Measurements from ENCODE around the gene HPX. TPM values are rescaled to one million over a fixed set of nuclear protein-coding genes. Genes with fewer than 3 reads are reported as not detected.

HPX gene
- total and polyA plus RNA-seq, 2 of the 13 experiments (the other 11 are each of a cell fraction or from before 2014, with no cell fraction given), result 9.2 to 57.4 TPM

GRCh38 chr11:6410695-6411430, 29.9 kb downstream of the HPX start:
- in situ Hi-C loops (cut with HindIII; ENCODE audit: extremely low pct_ligation_motif_present, low pct_unique_long_range_greater_than_20kb) (no loop called here), intact Hi-C loops (cut with micrococcal nuclease; ENCODE audit: unreplicated experiment) (no loop called here)
- no TSS peak for BruUV-seq (replicated peaks)
- ChIA-PET CTCF (ENCODE audit: low intra/inter-chr PET ratio, low total read pairs) (no interaction called here), POLR2A (interaction anchor here (1.1 kb wide), 1 partner anchor 21 kb away, joined by 3 read pairs; the partner anchor contains the start of gene SMPD1)
- H3K79me2 ChIP-seq (ENCODE audit: insufficient read depth, low read length), result no peaks in the 10 kb centered on the region
- no peak overlapping the region for H3K4me3 ChIP-seq (replicated peaks in 1 of 3; ENCODE audit: insufficient read depth in 1 of 3, low read depth in 2 of 3, low read length in 3 of 3)
- ATAC-seq (no peak), FAIRE-seq (no peak), DNase-seq (ENCODE audit: low spot score) (no peak)
- H3K9ac ChIP-seq (ENCODE audit: insufficient read depth, low read depth, low read length), result no peak overlapping the region
- H3K27ac ChIP-seq (ENCODE audit: extremely low read length, insufficient read depth, low read length), result no peak overlapping the region
- H2AFZ ChIP-seq (ENCODE audit: low read length), result no peak overlapping the region
- H3K36me3 ChIP-seq (replicated peaks in 1 of 2; ENCODE audit: control insufficient read depth in 1 of 2, insufficient read depth in 2 of 2, low read length in 2 of 2), result no peaks in the 10 kb centered on the region
- no peak overlapping the region for H3K4me2 ChIP-seq (ENCODE audit: low read depth, low read length)
- H4K20me1 ChIP-seq (ENCODE audit: insufficient read depth, low read length), result no peaks in the 10 kb centered on the region
- peaks cover 10% of the 10 kb centered on the region for H3K4me1 ChIP-seq (ENCODE audit: insufficient read depth, low read length)
- H3K27me3 ChIP-seq (ENCODE audit: control insufficient read depth in 1 of 2, insufficient read depth in 2 of 2, low read length in 2 of 2), result peaks cover 0 to 5% of the 10 kb centered on the region in 2 experiments; a peak in 2 of 5 replicates
- 73% methylated on average over 6 of the region's 23 CpGs for WGBS (ENCODE audit: low lambda C conversion rate)
- TF ChIP-seq GABPA (IDR thresholded peaks at IDR 0.05; ENCODE audit: low read depth, low read length), result no peak
- no peak for TF ChIP-seq GABPA (CRISPR knock-in tag; IDR thresholded peaks at IDR 0.05; ENCODE audit: low read depth)
- no peak for TF ChIP-seq PLRG1 (conservative IDR thresholded peaks at IDR 0.05)
- TF ChIP-seq ZNF232 (CRISPR knock-in tag; IDR thresholded peaks at IDR 0.05; ENCODE audit: borderline replicate concordance), result no peak
- TF ChIP-seq TEAD3 (CRISPR knock-in tag; optimal IDR thresholded peaks at IDR 0.05; ENCODE audit: borderline replicate concordance), result no peak
- TF ChIP-seq RBAK (CRISPR knock-in tag; IDR thresholded peaks at IDR 0.05), result no peak
- TF ChIP-seq ZFP41 (CRISPR knock-in tag; IDR thresholded peaks at IDR 0.05; ENCODE audit: borderline replicate concordance), result no peak
- no peak for TF ChIP-seq EZH2 (conservative IDR thresholded peaks at IDR 0.05; ENCODE audit: low read depth, low read length)
- TF ChIP-seq RXRA (CRISPR knock-in tag; IDR thresholded peaks at IDR 0.05), result no peak
- TF ChIP-seq ZNF318 (CRISPR knock-in tag; IDR thresholded peaks at IDR 0.05), result no peak
- no peak for TF ChIP-seq BCL6 (CRISPR knock-in tag; IDR thresholded peaks at IDR 0.05)
- TF ChIP-seq IRX3 (CRISPR knock-in tag; IDR thresholded peaks at IDR 0.05; ENCODE audit: borderline replicate concordance, low read depth), result no peak
- no peak for TF ChIP-seq MED13 (CRISPR knock-in tag; IDR thresholded peaks at IDR 0.05)
- TF ChIP-seq PHF21A (CRISPR knock-in tag; IDR thresholded peaks at IDR 0.05), result no peak
- H3K9me3 ChIP-seq (ENCODE audit: low read length), result no peaks in the 10 kb centered on the region

Measured in HepG2 (cell line).